Activated T-helper 17 cell treated with anti-CD3 and anti-CD28 coated beads, Interleukin-2, amount 50 U/mL, for 72 hours (primary cell): Measurements from ENCODE around the gene ERO1B. TPM values are rescaled to one million over a fixed set of nuclear protein-coding genes. Genes with fewer than 3 reads are reported as not detected.

Experiments
- ATAC-seq: fragments of 150-1000 bp; cut with Tn5 transposase; replicated peaks from 2 replicates; pipeline ENCODE4 v1.10.0; 2021; ENCODE audit warnings: mild to moderate bottlenecking, moderate library complexity
- H3K27ac Mint-ChIP-seq: one replicate; pipeline ENCODE4 v1.8.0; 2022; ENCODE audit warnings: mixed read lengths
- H3K27me3 Mint-ChIP-seq: one replicate; pipeline ENCODE4 v1.8.0; 2022; ENCODE audit warnings: mixed read lengths
- H3K36me3 Mint-ChIP-seq: one replicate; pipeline ENCODE4 v1.8.0; 2022; ENCODE audit warnings: low read depth, mild to moderate bottlenecking, mixed read lengths
- H3K4me1 Mint-ChIP-seq: one replicate; pipeline ENCODE4 v1.8.0; 2022; ENCODE audit warnings: mixed read lengths
- H3K4me3 Mint-ChIP-seq: one replicate; pipeline ENCODE4 v1.8.0; 2022; ENCODE audit warnings: mild to moderate bottlenecking, mixed read lengths
- H3K9me3 Mint-ChIP-seq: one replicate; pipeline ENCODE4 v1.8.0; 2022; ENCODE audit warnings: mixed read lengths
- total RNA-seq, 2 donors: library from RNA; stranded (reverse); gene quantifications; one replicate each; pipeline ENCODE4 v1.2.3, GENCODE V29; 2022

Gene ERO1B
- total RNA-seq, 2 donors from 2014 or later, result 4.0 to 4.2 TPM

DNA sequence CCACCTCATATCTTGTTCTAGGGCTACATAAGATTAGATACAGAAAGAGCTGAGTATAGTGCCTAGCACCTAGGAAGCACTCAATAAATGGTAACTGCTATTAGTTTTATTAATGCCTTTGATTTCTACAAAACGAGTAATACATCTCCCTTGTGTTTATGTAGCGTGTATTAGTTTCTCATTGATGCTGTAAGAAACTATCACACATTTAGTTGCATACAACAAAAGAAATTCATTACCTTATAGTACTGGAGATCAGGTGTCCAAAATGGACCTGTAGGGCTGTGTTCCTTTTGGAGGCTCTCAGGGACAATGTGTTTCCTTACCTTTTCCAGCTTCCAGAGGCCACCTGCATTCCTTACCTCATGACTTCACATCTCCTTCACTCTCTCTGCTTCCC, 961 bp upstream of the ERO1B start:
- no peak for ATAC-seq
- H3K36me3 Mint-ChIP-seq, result no peaks in the 10 kb centered on the region
- H3K27ac Mint-ChIP-seq, result peak overlapping the region; percentile 76
- peak overlapping the region; percentile 81 for H3K4me3 Mint-ChIP-seq
- no peaks in the 10 kb centered on the region for H3K27me3 Mint-ChIP-seq
- peaks cover 29% of the 10 kb centered on the region for H3K4me1 Mint-ChIP-seq
- no peaks in the 10 kb centered on the region for H3K9me3 Mint-ChIP-seq

- ATAC-seq, result peak; percentile 16
- H3K4me3 Mint-ChIP-seq, result peak overlapping the region; percentile 81
- H3K36me3 Mint-ChIP-seq, result no peaks in the 10 kb centered on the region
- peaks cover 29% of the 10 kb centered on the region for H3K4me1 Mint-ChIP-seq
- H3K27me3 Mint-ChIP-seq, result no peaks in the 10 kb centered on the region
- peak overlapping the region; percentile 76 for H3K27ac Mint-ChIP-seq
- H3K9me3 Mint-ChIP-seq, result no peaks in the 10 kb centered on the region
Observed at GRCh38 chr1:236282425-236282716, 613 bp upstream of the ERO1B start.

DNA sequence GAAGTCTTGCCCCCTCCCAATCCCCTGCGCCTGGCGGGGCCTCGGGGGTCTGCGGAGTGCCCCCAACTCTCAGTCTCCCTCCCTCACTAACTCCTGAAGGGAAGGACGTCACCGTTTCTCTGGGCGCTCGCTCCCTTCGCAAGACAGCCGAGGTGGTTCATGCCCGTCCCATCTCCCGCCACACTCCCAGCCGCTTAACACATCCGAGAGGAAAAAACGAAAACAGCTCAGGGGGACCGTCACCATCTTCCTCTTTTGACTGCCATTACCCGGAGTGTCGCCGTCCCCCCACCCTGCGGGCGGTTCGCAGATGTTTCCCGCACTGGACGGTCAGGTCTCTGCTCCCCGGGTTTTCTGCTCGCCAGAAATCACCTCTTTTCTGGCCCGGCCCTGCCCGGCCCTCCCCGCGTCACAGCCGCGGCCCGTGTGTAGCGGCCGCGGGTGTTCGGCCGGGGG, 532 bp downstream of the ERO1B start:
- H3K4me3 Mint-ChIP-seq, result peak overlapping the region; percentile 81
- no peaks in the 10 kb centered on the region for H3K27me3 Mint-ChIP-seq
- no peaks in the 10 kb centered on the region for H3K36me3 Mint-ChIP-seq
- peaks cover 36% of the 10 kb centered on the region for H3K4me1 Mint-ChIP-seq
- peak; percentile 34 for ATAC-seq
- peaks cover under 1% of the 10 kb centered on the region for H3K9me3 Mint-ChIP-seq
- peak overlapping the region; percentile 17 for H3K27ac Mint-ChIP-seq

DNA sequence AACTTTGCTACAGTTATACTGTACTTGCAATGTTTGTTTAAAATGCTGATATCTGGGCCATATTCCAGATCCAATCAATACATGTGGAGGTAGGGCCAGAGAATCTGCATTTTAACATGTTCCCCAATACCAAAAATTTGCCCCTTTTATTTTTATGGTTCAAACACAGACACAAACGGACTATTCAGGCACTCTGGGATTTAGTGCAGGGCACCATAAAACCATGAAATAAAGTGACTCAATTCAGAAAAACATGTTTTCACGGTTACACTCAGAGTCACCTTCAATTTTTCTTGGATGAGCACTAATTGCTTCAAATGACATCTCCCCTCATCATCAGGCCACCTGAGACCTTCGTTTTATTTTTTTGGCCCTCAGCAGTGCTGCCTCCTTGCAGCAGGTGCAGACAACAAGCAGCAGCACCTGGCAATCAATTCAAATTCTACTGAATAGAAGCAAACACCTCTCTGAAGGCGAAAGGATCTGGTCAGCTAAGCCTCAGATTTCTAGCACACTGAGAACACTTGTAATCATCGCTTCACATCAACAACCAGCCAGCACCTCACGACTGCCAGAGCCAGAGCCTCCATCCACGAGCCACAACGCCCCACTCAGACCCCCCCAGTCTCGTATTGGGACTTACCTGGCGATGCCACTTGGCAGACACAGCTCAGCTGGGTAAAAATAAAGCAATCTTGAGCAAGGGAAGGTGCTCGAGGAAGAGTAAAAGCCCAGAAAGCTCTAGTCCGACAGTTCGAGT, 1.1 kb downstream of the ERO1B start:
- Mint-ChIP-seq H3K4me3 (peak overlapping the region; percentile 81), H3K4me1 (peaks cover 42% of the 10 kb centered on the region), H3K27me3 (no peaks in the 10 kb centered on the region), H3K27ac (peak overlapping the region; percentile 17), H3K9me3 (peaks cover 3% of the 10 kb centered on the region), H3K36me3 (no peaks in the 10 kb centered on the region)
- ATAC-seq, result no peak

GRCh38 chr1:236275586-236275985, 6.2 kb downstream of the ERO1B start:
- no peak overlapping the region for H3K4me3 Mint-ChIP-seq
- peaks cover 3% of the 10 kb centered on the region for H3K9me3 Mint-ChIP-seq
- H3K27ac Mint-ChIP-seq, result peak overlapping the region; percentile 12
- H3K36me3 Mint-ChIP-seq, result no peaks in the 10 kb centered on the region
- peaks cover 21% of the 10 kb centered on the region for H3K4me1 Mint-ChIP-seq
- peak; percentile 48 for ATAC-seq
- no peaks in the 10 kb centered on the region for H3K27me3 Mint-ChIP-seq

DNA sequence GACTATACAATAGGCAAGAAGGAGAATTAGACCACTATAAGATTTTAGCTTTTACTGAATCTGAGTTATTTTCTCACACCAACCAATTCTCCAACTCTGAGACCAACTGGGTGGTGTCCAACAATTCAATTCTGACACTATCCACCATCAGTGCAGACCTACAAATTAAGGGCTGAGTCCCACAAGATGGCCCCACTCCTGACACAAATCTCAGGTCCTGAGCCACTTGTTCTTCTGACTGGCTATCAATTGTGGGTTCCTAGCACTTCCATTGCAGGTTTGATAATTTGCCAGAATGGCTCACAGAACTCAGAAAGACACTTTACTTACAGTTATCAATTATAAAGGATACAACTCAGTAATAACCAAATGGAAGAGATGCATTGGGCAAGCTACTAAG, 6.7 kb downstream of the ERO1B start:
- H3K27ac Mint-ChIP-seq, result no peak overlapping the region
- peaks cover 3% of the 10 kb centered on the region for H3K9me3 Mint-ChIP-seq

GRCh38 chr1:236273358-236273757, 8.4 kb downstream of the ERO1B start:
- H3K27me3 Mint-ChIP-seq, result no peaks in the 10 kb centered on the region
- peaks cover 19% of the 10 kb centered on the region for H3K4me1 Mint-ChIP-seq
- H3K9me3 Mint-ChIP-seq, result peaks cover 3% of the 10 kb centered on the region
- H3K36me3 Mint-ChIP-seq, result peaks cover 10% of the 10 kb centered on the region
- no peak overlapping the region for H3K4me3 Mint-ChIP-seq
- no peak for ATAC-seq
- no peak overlapping the region for H3K27ac Mint-ChIP-seq

More for the DNA sequence above, 6.7 kb downstream of the ERO1B start:
- H3K4me3 Mint-ChIP-seq, result no peak overlapping the region
- no peaks in the 10 kb centered on the region for H3K27me3 Mint-ChIP-seq
- peaks cover 19% of the 10 kb centered on the region for H3K4me1 Mint-ChIP-seq
- no peaks in the 10 kb centered on the region for H3K36me3 Mint-ChIP-seq
- ATAC-seq, result no peak

- no peaks in the 10 kb centered on the region for H3K9me3 Mint-ChIP-seq
- peaks cover 39% of the 10 kb centered on the region for H3K36me3 Mint-ChIP-seq
- H3K27me3 Mint-ChIP-seq, result no peaks in the 10 kb centered on the region
- ATAC-seq, result no peak
- H3K4me1 Mint-ChIP-seq, result peaks cover 5% of the 10 kb centered on the region
- H3K27ac Mint-ChIP-seq, result no peak overlapping the region
- no peak overlapping the region for H3K4me3 Mint-ChIP-seq
Observed at GRCh38 chr1:236269439-236269838, 12.3 kb downstream of the ERO1B start.

GRCh38 chr1:236261898-236262297, 19.9 kb downstream of the ERO1B start:
- H3K4me3 Mint-ChIP-seq, result no peak overlapping the region
- no peaks in the 10 kb centered on the region for H3K27me3 Mint-ChIP-seq
- peaks cover 11% of the 10 kb centered on the region for H3K4me1 Mint-ChIP-seq
- peaks cover 23% of the 10 kb centered on the region for H3K9me3 Mint-ChIP-seq
- H3K27ac Mint-ChIP-seq, result no peak overlapping the region
- peaks cover 72% of the 10 kb centered on the region for H3K36me3 Mint-ChIP-seq
- ATAC-seq, result no peak

DNA sequence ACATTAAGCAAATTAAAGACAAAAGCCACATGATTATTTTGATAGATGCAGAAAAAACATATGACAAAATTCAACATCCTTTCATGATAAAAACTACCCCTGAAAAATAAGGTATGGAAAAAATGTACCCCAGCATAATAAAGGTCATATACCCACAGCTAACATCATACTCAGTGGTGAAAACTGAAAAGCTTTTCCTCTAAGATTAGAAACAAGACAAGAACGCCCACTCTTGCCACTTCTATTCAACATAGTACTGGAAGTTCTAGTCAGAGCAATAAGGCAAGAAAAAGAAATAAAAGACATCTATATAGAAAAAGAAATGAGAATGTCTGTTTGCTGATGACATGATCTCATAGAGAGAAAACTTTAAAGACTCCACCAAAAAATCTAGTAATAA, 20.7 kb downstream of the ERO1B start:
- Mint-ChIP-seq H3K4me1 (peaks cover 11% of the 10 kb centered on the region), H3K27ac (peak overlapping the region; percentile 50), H3K36me3 (peaks cover 66% of the 10 kb centered on the region), H3K9me3 (peaks cover 23% of the 10 kb centered on the region), H3K27me3 (no peaks in the 10 kb centered on the region), H3K4me3 (peak overlapping the region; percentile 9)
- peak; percentile 21 for ATAC-seq

DNA sequence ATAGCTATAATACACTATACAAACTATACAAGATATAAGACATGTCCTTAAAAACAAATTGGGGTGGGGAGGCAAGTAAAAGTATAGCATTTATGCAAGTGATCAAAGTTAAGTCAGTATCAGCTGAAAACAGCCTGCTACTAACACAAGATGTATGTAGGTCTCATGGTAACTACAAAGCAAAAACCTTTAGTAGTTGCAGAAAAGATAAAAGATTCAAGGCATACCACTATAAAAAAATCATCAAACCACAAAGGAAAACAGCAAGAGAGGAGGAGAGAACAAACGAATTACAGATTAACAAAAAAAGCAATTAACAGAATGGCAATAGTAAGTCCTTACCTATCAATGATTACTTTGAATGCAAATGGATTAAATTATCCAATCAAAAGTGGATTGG, 22.7 kb downstream of the ERO1B start:
- H3K27ac Mint-ChIP-seq, result no peak overlapping the region
- no peak overlapping the region for H3K4me3 Mint-ChIP-seq
- H3K27me3 Mint-ChIP-seq, result no peaks in the 10 kb centered on the region
- H3K4me1 Mint-ChIP-seq, result peaks cover 11% of the 10 kb centered on the region
- H3K36me3 Mint-ChIP-seq, result peaks cover 57% of the 10 kb centered on the region
- H3K9me3 Mint-ChIP-seq, result peaks cover 23% of the 10 kb centered on the region
- ATAC-seq, result no peak

GRCh38 chr1:236258114-236258622, 23.6 kb downstream of the ERO1B start:
- Mint-ChIP-seq H3K36me3 (peaks cover 54% of the 10 kb centered on the region), H3K4me3 (no peak overlapping the region), H3K4me1 (peaks cover 11% of the 10 kb centered on the region), H3K27ac (no peak overlapping the region), H3K27me3 (no peaks in the 10 kb centered on the region), H3K9me3 (peaks cover 23% of the 10 kb centered on the region)
- no peak for ATAC-seq

GRCh38 chr1:236257216-236257615, 24.5 kb downstream of the ERO1B start:
- no peak overlapping the region for H3K27ac Mint-ChIP-seq
- H3K27me3 Mint-ChIP-seq, result no peaks in the 10 kb centered on the region
- peaks cover 49% of the 10 kb centered on the region for H3K36me3 Mint-ChIP-seq
- H3K4me3 Mint-ChIP-seq, result no peak overlapping the region
- peaks cover 23% of the 10 kb centered on the region for H3K9me3 Mint-ChIP-seq
- ATAC-seq, result no peak
- H3K4me1 Mint-ChIP-seq, result peaks cover 11% of the 10 kb centered on the region

- H3K4me1 Mint-ChIP-seq, result peaks cover 2% of the 10 kb centered on the region
- no peak overlapping the region for H3K27ac Mint-ChIP-seq
- no peak for ATAC-seq
- peaks cover 32% of the 10 kb centered on the region for H3K36me3 Mint-ChIP-seq
- H3K9me3 Mint-ChIP-seq, result peaks cover 12% of the 10 kb centered on the region
- no peak overlapping the region for H3K4me3 Mint-ChIP-seq
- H3K27me3 Mint-ChIP-seq, result no peaks in the 10 kb centered on the region
Observed at GRCh38 chr1:236253918-236254637, 27.7 kb downstream of the ERO1B start.

DNA sequence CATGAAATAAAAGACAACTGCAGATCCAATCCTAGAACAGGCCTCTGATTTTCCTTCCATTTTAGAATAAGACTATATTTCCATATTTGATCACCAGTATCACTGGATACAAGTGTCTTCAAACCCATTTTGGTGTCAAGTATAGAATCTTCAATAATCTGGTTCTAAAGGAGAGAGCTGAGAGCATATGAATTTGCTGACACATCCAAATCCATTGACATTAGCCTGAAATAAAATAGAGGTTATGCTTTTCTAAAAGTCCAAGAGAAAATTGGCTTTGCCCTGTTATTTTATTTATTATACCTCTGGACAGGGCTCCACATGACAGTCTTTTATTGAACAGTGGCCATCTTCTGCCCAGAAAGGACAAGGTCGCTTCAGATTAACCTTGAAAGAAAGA, 28.6 kb downstream of the ERO1B start:
- Mint-ChIP-seq H3K9me3 (peaks cover 9% of the 10 kb centered on the region), H3K27ac (no peak overlapping the region), H3K36me3 (peaks cover 27% of the 10 kb centered on the region), H3K4me1 (no peaks in the 10 kb centered on the region), H3K27me3 (no peaks in the 10 kb centered on the region), H3K4me3 (no peak overlapping the region)
- no peak for ATAC-seq
